Prostate gland (tissue), 2 donors: ENCODE data around the gene TRMT61B.

Experiments used
- CTCF ChIP-seq, 4 experiments: fragments of 200-600 bp in 2 of 4; fragments of 450-650 bp in 2 of 4; sonication (generic) in 2 of 4; IDR thresholded peaks; 1 replicate in 3 of 4; 2 replicates in 1 of 4; pipeline ENCODE4 v1.5.1; 2016 to 2019; ENCODE audit warnings: antibody characterized with exemption in 4 of 4, mild to moderate bottlenecking in 2 of 4, moderate library complexity in 2 of 4
- POLR2A ChIP-seq: fragments of 450-650 bp; IDR thresholded peaks from one replicate; pipeline ENCODE4 v1.6.1; 2016; ENCODE audit warnings: antibody characterized with exemption, mild to moderate bottlenecking
- POLR2AphosphoS5 ChIP-seq: sonication (generic); formaldehyde crosslinking; IDR thresholded peaks from one replicate; pipeline ENCODE4 v1.6.1; 2017; ENCODE audit warnings: antibody characterized with exemption

DNA sequence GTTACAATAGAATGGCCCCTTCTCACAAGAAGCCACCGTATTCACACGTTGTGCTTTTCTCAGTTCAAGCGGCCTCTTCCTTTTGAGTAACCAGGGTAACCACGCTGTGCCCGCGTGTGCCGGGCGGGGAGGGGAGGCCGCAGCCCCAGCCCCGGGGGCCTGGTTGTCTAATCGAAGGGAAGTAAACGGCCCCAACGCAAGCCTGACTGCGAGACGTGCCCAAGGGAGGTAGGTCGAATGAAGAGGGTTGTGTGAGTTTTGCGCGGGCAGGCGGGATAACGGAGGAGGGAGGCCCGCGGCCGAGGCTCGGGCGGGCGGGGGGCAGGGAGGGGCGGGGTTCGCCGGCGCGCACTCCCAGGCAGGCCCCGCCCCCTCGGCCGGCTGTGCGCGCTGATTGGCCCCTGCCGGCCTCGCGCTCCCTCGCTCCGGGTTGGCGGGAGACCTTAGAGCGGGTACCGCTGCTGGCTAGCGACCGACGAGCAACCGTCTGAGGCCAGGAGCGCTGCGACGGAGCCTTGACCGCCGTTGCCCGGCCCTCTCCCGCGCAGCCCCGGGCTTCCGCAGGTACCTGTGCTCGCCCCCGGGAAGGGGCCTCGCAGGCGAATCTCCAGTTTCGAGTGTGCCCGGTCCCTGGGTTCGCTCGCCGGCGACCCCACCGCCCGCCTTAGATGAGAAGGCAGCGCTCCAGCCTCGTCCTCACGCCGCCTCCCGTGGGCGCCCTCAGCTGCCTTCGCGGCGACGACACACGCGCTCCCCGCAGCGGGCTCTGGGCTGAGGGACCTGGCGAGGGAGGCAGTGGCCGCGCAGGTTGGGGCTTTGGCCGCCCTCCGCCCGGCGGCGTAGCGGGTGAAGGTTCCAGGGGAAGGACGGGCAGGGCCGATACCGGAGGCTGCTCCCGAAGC, 59.5 kb downstream of the TRMT61B start, which contains the start of gene SPDYA:
- peak in 1 of 4 experiments; percentile 10 for TF ChIP-seq CTCF (IDR thresholded peaks at IDR 0.05)
- TF ChIP-seq POLR2A = no peak
- no peak for TF ChIP-seq POLR2AphosphoS5
